Stimulated activated CD8-positive, alpha-beta memory T cell treated with anti-CD3 and anti-CD28 coated beads, Interleukin-4, amount 100 ng/mL, for 48 hours (primary cell): ENCODE results near the gene ELP4.

Source experiments
- DNase-seq: peaks from one replicate; pipeline ENCODE4 v3.0.0-alpha.2; 2020

ELP4 gene

GRCh38 chr11:31802990-31803812 is 293.6 kb downstream of the ELP4 start:
- DNase-seq, result no peak

- no peak for DNase-seq
Measured at GRCh38 chr11:31803813-31804311, 294.3 kb downstream of the ELP4 start.

- no peak for DNase-seq
Measured at GRCh38 chr11:31804312-31805036, 294.9 kb downstream of the ELP4 start.

GRCh38 chr11:31805037-31805628 is 295.6 kb downstream of the ELP4 start:
- DNase-seq, result no peak

GRCh38 chr11:31805629-31806185 is 296.1 kb downstream of the ELP4 start:
- DNase-seq, result no peak

GRCh38 chr11:31806186-31806927 is 296.8 kb downstream of the ELP4 start:
- no peak for DNase-seq

GRCh38 chr11:31806928-31807798 is 297.6 kb downstream of the ELP4 start:
- no peak for DNase-seq

GRCh38 chr11:31807799-31808667 is 298.5 kb downstream of the ELP4 start:
- no peak for DNase-seq

GRCh38 chr11:31808721-31809540 is 299.4 kb downstream of the ELP4 start:
- DNase-seq, result no peak

GRCh38 chr11:31809541-31809856 is 299.9 kb downstream of the ELP4 start:
- no peak for DNase-seq

GRCh38 chr11:31809857-31810778 is 300.6 kb downstream of the ELP4 start:
- no peak for DNase-seq

GRCh38 chr11:31810779-31811647 is 301.4 kb downstream of the ELP4 start, which contains the start of gene PAX6:
Gene PAX6, minus strand, starts transcription at chr11:31811322. Its CDS starts 4,911 bp downstream, at chr11:31806411.
- DNase-seq, result no peak

GRCh38 chr11:31812383-31813381 is 303.1 kb downstream of the ELP4 start:
- no peak for DNase-seq

GRCh38 chr11:31813391-31814175 is 304.0 kb downstream of the ELP4 start:
- DNase-seq, result no peak

- DNase-seq, result no peak
Measured at GRCh38 chr11:31814176-31814868, 304.8 kb downstream of the ELP4 start.
